ENCODE results near the gene FBXO28.

FBXO28 gene

DNA sequence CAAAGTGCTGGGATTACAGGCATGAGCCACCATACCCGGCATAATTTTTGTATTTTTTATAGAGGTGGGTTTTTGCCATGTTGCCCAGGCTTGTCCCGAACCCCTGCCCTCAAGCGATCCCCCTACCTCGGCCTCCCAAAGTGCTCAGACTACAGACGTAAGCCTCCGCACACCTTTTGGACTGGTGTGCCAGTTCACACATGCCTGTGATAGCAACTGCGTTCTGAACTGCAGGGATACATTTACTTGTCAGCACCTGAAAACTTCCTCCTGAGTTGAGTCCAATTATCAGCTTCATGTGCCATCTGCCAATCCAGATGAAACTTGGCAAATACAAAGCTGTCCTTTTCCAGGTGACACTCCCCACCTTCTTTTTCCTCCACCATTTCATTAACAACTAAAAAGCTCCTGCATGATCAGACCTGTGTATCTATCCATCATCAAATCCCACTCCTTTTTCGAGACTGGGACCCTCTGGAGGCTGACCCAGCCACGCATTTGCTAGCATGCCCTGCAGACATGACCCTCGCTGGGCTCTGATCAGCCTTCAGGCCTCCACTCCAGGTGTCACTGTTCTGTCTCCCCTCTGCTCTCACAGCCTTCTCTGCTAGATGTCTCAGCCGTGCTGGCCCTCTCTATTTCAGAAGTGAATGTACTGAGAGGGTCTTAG is 67.0 kb downstream of the FBXO28 start:
- H3K36me3 ChIP-seq (ENCODE audit: control insufficient read depth, insufficient read depth, low read length): peaks cover 6% of the 10 kb centered on the region

DNA sequence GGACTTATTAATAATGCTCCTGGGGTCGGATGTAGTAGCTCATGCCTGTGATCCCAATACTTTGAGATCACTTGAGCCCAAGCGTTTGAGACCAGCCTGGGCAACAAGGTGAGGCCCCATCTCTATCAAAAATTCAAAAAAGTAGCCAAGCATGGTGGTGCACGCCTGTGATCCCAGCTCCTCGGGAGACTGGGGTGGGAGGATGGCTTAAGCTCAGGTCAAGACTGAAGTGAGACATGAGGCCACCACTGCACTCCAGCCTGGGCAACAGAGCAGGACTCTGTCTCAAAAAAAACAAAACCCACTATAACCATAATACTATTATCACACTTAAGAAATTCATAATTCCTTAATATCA is 67.5 kb downstream of the FBXO28 start:
- Histone ChIP-seq H3K9me3 (ENCODE audit: control insufficient read depth, insufficient read depth, low read length) (no peaks in the 10 kb centered on the region), H3K36me3 (ENCODE audit: control insufficient read depth, insufficient read depth, low read length) (peaks cover 7% of the 10 kb centered on the region), H3K4me3 (ENCODE audit: low read depth, low read length) (no peak overlapping the region), H3K27me3 (ENCODE audit: control insufficient read depth, insufficient read depth, low read length) (no peaks in the 10 kb centered on the region), H3K4me1 (ENCODE audit: control insufficient read depth, insufficient read depth, low read length) (peaks cover 3% of the 10 kb centered on the region), H3K9ac (ENCODE audit: low read depth, low read length) (no peak overlapping the region)

More for the DNA sequence above, 67.0 kb downstream of the FBXO28 start:
- Histone ChIP-seq H3K9ac (ENCODE audit: low read depth, low read length) (no peak overlapping the region), H3K4me3 (ENCODE audit: low read depth, low read length) (no peak overlapping the region), H3K27me3 (ENCODE audit: control insufficient read depth, insufficient read depth, low read length) (no peaks in the 10 kb centered on the region), H3K9me3 (ENCODE audit: control insufficient read depth, insufficient read depth, low read length) (no peaks in the 10 kb centered on the region), H3K4me1 (ENCODE audit: control insufficient read depth, insufficient read depth, low read length) (peaks cover 3% of the 10 kb centered on the region)

DNA sequence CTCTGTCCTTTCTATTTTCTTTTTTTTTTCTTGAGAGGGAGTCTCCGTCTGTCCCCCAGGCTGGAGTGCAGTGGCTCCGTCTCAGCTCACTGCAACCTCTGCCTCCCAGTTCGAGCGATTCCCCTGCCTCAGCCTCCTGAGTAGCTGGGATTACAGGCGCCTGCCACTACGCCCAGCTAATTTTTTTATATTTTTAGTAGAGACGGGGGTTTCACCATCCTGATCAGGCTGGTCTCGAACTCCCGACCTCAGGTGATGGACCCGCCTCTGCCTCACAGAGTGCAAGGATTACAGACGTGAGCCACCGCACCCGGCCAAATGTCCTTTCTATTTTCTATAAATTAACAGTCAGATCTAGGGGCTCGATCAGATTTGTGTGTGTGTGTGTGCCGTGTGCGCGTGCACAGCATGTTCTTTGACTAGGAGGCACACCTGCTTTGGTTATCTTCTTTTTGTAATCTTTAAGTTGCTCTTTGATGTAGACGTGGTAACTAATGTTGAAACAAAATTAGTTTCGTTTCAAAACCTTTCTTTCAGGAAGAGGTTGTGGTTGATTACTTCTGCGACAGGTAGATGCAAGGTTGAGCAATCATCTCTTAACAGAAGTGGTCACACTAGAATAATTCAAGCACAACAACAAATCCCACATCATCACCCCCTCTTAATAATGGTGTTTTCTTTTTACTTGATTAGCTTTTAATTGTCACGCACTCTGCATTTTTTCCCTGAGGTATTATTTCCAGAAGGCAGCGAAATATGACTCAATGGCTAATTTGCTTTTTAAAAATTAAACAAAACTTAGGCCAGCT is 68.3 kb downstream of the FBXO28 start:
- H3K9me3 ChIP-seq (ENCODE audit: control insufficient read depth, insufficient read depth, low read length): no peaks in the 10 kb centered on the region
- peak overlapping the region; percentile 61 for H3K4me3 ChIP-seq (ENCODE audit: low read depth, low read length)
- H3K36me3 ChIP-seq (ENCODE audit: control insufficient read depth, insufficient read depth, low read length): peaks cover 7% of the 10 kb centered on the region
- no peaks in the 10 kb centered on the region for H3K27me3 ChIP-seq (ENCODE audit: control insufficient read depth, insufficient read depth, low read length)
- H3K4me1 ChIP-seq (ENCODE audit: control insufficient read depth, insufficient read depth, low read length): peaks cover 3% of the 10 kb centered on the region
- H3K9ac ChIP-seq (ENCODE audit: low read depth, low read length): no peak overlapping the region

DNA sequence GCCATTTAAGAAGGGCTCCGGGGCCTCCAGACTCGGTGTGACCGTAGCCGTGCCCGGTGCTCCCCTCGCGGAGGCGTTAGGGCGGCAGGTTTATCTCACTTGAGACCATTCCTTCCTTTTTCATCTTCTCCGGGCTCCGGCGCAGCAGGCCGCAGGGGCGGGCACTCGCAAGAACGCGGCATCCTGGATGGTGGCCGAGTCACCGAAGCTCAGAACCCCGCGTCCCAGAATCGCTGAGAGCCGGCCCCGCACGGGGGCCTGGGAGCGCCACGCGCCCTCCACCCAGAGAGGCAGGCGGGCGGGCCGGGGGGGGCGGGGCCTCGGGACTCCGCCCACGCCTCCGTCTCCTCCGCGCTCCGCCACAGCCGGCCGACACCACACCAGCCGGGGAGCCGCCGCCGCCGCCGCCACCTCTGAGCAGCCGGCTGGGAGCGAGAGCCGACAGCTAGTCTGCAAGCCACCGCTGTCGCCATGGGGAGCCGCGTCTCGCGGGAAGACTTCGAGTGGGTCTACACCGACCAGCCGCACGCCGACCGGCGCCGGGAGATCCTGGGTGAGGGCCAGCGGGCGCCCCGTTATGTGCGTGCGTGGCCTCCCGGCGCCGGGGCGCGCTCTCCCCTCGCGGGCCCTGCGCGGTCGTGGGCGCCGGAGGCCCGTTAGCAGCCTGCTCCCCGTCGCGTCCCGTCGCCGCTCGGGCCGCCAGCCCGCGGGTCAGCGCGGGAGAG is 69.1 kb downstream of the FBXO28 start, which contains the start of gene DEGS1:
Gene DEGS1 (plus strand): TSS at position 375 of the 725 bp plus-strand sequence. CDS start 97 bp downstream, at position 472.
- Histone ChIP-seq H3K4me1 (ENCODE audit: control insufficient read depth, insufficient read depth, low read length) (peaks cover 3% of the 10 kb centered on the region), H3K4me3 (ENCODE audit: low read depth, low read length) (peak within 1 kb of the TSS; percentile 88), H3K9ac (ENCODE audit: low read depth, low read length) (peak within 1 kb of the TSS; percentile 83), H3K27me3 (ENCODE audit: control insufficient read depth, insufficient read depth, low read length) (no peaks in the 10 kb centered on the region), H3K9me3 (ENCODE audit: control insufficient read depth, insufficient read depth, low read length) (no peaks in the 10 kb centered on the region), H3K36me3 (ENCODE audit: control insufficient read depth, insufficient read depth, low read length) (peaks cover 7% of the 10 kb centered on the region)

DNA sequence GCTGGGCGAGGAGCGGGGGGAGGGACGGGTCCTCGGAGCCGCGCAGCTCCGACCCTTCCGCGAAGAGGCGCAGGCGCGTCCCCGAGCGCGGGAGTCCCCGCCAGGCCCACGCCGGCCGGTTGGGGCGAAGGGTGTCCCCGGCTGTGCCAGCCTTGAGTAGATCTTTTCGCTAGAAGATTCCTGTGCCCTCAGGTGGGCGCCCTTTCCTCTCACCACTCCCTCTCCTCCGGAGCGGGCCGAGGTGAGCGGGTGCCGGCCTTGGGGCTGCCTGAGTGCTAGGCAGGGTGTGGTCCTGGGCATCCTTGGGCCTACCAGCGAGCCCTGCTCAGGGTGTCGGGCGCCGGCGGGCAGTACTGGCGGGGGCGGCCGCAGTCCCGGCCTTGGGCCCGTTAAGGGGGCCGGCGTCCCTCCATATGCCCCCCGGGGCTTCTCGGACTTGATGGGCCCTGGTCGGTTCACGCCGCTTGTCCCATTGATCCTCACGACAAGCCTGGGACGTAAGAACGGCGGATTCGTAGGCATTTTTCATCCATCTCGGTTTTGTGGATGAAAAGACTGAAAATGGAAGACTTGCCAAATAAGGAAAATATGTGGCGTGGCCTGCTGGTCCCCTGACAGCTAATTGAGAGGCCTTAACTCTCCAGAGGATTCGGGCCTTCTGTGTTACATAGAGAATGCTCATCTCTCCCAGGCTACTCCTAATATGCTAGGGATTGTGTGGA is 69.8 kb downstream of the FBXO28 start:
- Histone ChIP-seq H3K4me3 (ENCODE audit: low read depth, low read length) (peak overlapping the region; percentile 88), H3K27me3 (ENCODE audit: control insufficient read depth, insufficient read depth, low read length) (no peaks in the 10 kb centered on the region), H3K36me3 (ENCODE audit: control insufficient read depth, insufficient read depth, low read length) (peaks cover 7% of the 10 kb centered on the region)

DNA sequence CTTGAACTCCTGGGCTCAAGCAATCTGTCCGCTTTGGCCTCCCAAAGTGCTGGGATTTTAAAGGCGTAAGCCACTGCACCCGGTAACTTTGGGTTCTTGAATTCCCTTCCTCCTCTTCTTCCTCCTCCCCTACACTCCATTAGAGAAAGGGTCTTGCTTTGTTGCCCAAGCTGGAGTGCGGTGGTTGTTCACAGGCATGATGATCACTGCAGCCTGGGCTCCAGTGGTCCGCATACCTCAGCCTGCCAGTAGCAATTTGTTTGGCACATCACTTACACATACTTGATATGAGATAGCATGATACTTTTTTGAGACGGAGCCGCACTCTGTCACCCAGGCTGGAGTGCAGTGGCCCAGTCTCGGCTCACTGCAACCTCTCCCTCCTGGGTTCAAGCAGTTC is 71.3 kb downstream of the FBXO28 start:
- Histone ChIP-seq H3K27me3 (ENCODE audit: control insufficient read depth, insufficient read depth, low read length) (no peaks in the 10 kb centered on the region), H3K9me3 (ENCODE audit: control insufficient read depth, insufficient read depth, low read length) (no peaks in the 10 kb centered on the region), H3K36me3 (ENCODE audit: control insufficient read depth, insufficient read depth, low read length) (peaks cover 7% of the 10 kb centered on the region), H3K9ac (ENCODE audit: low read depth, low read length) (peak overlapping the region; percentile 32), H3K4me1 (ENCODE audit: control insufficient read depth, insufficient read depth, low read length) (peaks cover 3% of the 10 kb centered on the region), H3K4me3 (ENCODE audit: low read depth, low read length) (peak overlapping the region; percentile 88)

More for the DNA sequence above, 69.8 kb downstream of the FBXO28 start:
- Histone ChIP-seq H3K9ac (ENCODE audit: low read depth, low read length) (peak overlapping the region; percentile 83), H3K9me3 (ENCODE audit: control insufficient read depth, insufficient read depth, low read length) (no peaks in the 10 kb centered on the region), H3K4me1 (ENCODE audit: control insufficient read depth, insufficient read depth, low read length) (peaks cover 3% of the 10 kb centered on the region)

DNA sequence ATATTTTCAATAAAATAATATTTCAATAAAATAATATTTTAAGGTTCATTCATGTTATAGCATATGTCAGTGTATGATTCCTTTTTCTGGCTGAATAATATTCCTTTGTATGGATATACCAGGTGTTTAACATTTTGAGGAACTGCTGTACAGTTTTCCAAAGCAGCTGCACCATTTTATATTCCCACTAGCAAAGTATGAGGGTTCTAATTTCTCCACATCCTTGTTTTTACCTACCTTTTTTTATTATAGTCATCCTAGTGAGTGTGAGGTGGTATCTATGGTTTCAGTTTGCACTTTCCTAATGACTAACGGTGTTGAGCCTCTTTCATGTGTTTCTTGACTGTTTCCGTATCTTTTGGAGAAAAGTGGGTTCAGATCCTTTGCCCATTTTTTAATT is 74.4 kb downstream of the FBXO28 start:
- H3K36me3 ChIP-seq (ENCODE audit: control insufficient read depth, insufficient read depth, low read length): peaks cover 10% of the 10 kb centered on the region

DNA sequence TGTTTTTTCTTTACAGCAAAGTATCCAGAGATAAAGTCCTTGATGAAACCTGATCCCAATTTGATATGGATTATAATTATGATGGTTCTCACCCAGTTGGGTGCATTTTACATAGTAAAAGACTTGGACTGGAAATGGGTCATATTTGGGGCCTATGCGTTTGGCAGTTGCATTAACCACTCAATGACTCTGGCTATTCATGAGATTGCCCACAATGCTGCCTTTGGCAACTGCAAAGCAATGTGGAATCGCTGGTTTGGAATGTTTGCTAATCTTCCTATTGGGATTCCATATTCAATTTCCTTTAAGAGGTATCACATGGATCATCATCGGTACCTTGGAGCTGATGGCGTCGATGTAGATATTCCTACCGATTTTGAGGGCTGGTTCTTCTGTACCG is 75.7 kb downstream of the FBXO28 start:
- no peaks in the 10 kb centered on the region for H3K27me3 ChIP-seq (ENCODE audit: control insufficient read depth, insufficient read depth, low read length)
- peaks cover 14% of the 10 kb centered on the region for H3K36me3 ChIP-seq (ENCODE audit: control insufficient read depth, insufficient read depth, low read length)
- H3K9me3 ChIP-seq (ENCODE audit: control insufficient read depth, insufficient read depth, low read length): no peaks in the 10 kb centered on the region
- H3K9ac ChIP-seq (ENCODE audit: low read depth, low read length): no peak overlapping the region
- H3K4me3 ChIP-seq (ENCODE audit: low read depth, low read length): no peak overlapping the region
- H3K4me1 ChIP-seq (ENCODE audit: control insufficient read depth, insufficient read depth, low read length): peaks cover 3% of the 10 kb centered on the region

More for the DNA sequence above, 74.4 kb downstream of the FBXO28 start:
- H3K9ac ChIP-seq (ENCODE audit: low read depth, low read length): no peak overlapping the region
- no peaks in the 10 kb centered on the region for H3K9me3 ChIP-seq (ENCODE audit: control insufficient read depth, insufficient read depth, low read length)
- no peak overlapping the region for H3K4me3 ChIP-seq (ENCODE audit: low read depth, low read length)
- peaks cover 3% of the 10 kb centered on the region for H3K4me1 ChIP-seq (ENCODE audit: control insufficient read depth, insufficient read depth, low read length)
- H3K27me3 ChIP-seq (ENCODE audit: control insufficient read depth, insufficient read depth, low read length): no peaks in the 10 kb centered on the region

DNA sequence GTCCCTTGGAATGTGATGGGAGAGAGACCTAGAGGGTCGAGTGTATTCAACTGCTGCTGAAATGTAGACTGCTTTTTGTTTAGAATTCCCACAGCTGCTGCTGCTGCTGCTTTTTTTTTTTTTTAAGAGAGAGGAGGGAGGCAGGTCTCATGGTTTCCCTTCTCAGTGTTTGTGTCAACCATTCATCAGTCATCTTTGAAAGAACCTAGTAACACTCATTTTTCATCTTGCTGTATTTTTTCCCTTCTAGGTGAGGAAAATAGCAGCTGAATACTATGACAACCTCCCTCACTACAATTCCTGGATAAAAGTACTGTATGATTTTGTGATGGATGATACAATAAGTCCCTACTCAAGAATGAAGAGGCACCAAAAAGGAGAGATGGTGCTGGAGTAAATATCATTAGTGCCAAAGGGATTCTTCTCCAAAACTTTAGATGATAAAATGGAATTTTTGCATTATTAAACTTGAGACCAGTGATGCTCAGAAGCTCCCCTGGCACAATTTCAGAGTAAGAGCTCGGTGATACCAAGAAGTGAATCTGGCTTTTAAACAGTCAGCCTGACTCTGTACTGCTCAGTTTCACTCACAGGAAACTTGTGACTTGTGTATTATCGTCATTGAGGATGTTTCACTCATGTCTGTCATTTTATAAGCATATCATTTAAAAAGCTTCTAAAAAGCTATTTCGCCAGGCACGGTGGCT is 78.3 kb downstream of the FBXO28 start:
- no peak overlapping the region for H3K4me3 ChIP-seq (ENCODE audit: low read depth, low read length)
- no peaks in the 10 kb centered on the region for H3K27me3 ChIP-seq (ENCODE audit: control insufficient read depth, insufficient read depth, low read length)
- H3K9ac ChIP-seq (ENCODE audit: low read depth, low read length): no peak overlapping the region
- H3K9me3 ChIP-seq (ENCODE audit: control insufficient read depth, insufficient read depth, low read length): no peaks in the 10 kb centered on the region
- H3K4me1 ChIP-seq (ENCODE audit: control insufficient read depth, insufficient read depth, low read length): no peaks in the 10 kb centered on the region
- H3K36me3 ChIP-seq (ENCODE audit: control insufficient read depth, insufficient read depth, low read length): peaks cover 7% of the 10 kb centered on the region

DNA sequence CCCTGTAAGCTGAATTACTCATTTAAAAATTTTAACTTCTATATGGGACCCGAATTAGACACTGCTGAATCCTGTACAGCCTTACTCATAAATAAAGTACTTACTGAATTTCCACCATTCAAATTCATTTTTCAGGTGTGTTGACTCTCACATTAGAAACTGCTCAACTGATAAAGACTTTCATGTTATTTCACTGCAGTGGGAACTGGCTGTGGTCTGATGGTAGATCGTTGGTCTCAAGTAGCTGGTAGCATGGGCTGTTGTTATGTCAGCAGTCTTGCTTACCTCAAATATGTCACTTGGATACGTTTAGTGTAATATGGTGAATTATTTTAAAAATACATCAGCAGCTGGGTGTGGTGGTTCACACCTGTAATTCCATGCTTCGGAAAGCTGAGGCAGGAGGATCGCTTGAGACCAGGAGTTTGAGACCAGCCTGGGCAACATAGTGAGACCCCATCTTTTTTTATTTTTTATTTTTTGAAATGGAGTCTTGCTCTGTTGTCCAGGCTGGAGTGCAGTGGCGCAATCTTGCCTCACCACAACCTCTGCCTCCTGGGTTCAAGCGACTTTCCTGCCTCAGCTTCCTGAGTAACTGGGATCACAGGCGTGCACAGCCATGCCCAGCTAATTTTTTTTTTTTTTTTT is 79.5 kb downstream of the FBXO28 start:
- Histone ChIP-seq H3K9me3 (ENCODE audit: control insufficient read depth, insufficient read depth, low read length) (no peaks in the 10 kb centered on the region), H3K4me1 (ENCODE audit: control insufficient read depth, insufficient read depth, low read length) (no peaks in the 10 kb centered on the region), H3K36me3 (ENCODE audit: control insufficient read depth, insufficient read depth, low read length) (peaks cover 7% of the 10 kb centered on the region), H3K4me3 (ENCODE audit: low read depth, low read length) (no peak overlapping the region), H3K27me3 (ENCODE audit: control insufficient read depth, insufficient read depth, low read length) (no peaks in the 10 kb centered on the region), H3K9ac (ENCODE audit: low read depth, low read length) (no peak overlapping the region)
